AG04450 (cell line): ENCODE results near the gene KISS1. TPM values are rescaled to one million over a fixed set of nuclear protein-coding genes. Genes with fewer than 3 reads are reported as not detected.

ENCODE experiments used
- CTCF ChIA-PET: fragments of 300-600, 350-600 bp; formaldehyde crosslinking; extraction: SDS; loops from one replicate; lab custom pipeline; 2022; ENCODE audit warnings: antibody characterized with exemption, inconsistent platforms; lab: Charles Lee
- POLR2A ChIA-PET: fragments of 350-600 bp; formaldehyde crosslinking; extraction: SDS; loops from one replicate; lab custom pipeline; 2021; ENCODE audit warnings: antibody characterized with exemption, inconsistent platforms; lab: Yijun Ruan, JAX
- DNase-seq: peaks from one replicate; pipeline ENCODE4 v3.0.0-alpha.2; 2011; ENCODE audit warnings: low read depth, low spot score
- H3K27ac ChIP-seq: one replicate; pipeline ENCODE4 v1.5.1; 2012; ENCODE audit warnings: low read depth, low read length, control low read depth
- H3K27me3 ChIP-seq: one replicate; pipeline ENCODE4 v1.6.0; 2012; ENCODE audit warnings: low read length; ENCODE audit not compliant: control insufficient read depth, insufficient read depth
- H3K4me3 ChIP-seq: 2 replicates; pipeline ENCODE4 v1.5.1; 2011; ENCODE audit warnings: mild to moderate bottlenecking, low read depth, low read length, control low read depth
- H3K9me3 ChIP-seq: 2 replicates; pipeline ENCODE4 v1.5.1; 2012; ENCODE audit warnings: low read length; ENCODE audit not compliant: control insufficient read depth, insufficient read depth
- CTCF ChIP-seq: IDR thresholded peaks from 2 replicates; pipeline ENCODE4 v1.5.1; 2011; ENCODE audit warnings: low read depth, low read length, control low read depth, inconsistent platforms
- polyA plus RNA-seq: library from polyadenylated mRNA; depleted of rRNA; stranded (reverse); fragments of >200 nt; gene quantifications from 2 replicates; pipeline ENCODE4 v1.2.3, GENCODE V29; 2011

KISS1 gene
- polyA plus RNA-seq, 1 experiment = 3.4 TPM

DNA sequence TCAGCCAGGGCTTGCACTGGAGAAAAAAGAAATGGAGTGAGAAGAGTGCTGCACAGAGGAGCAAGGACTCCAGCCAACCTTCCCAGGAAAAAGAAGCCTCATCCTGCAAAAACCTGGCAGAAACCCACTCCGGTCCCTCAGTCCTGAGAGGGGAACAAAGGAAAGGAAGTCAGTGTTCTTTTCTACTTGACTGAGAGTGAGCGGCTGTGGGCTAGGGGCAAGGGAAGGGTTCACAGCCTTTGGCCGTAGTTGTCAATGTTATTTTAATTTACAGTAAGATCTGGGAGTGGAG lies 26.4 kb upstream of the KISS1 start:
- CTCF ChIA-PET = interaction anchor here (1.4 kb wide), 1 partner anchor 9 kb away, joined by 5 read pairs; the partner anchor contains the start of gene GOLT1A
- Histone ChIP-seq H3K4me3 (no peak overlapping the region), H3K27me3 (no peaks in the 10 kb centered on the region), H3K9me3 (no peaks in the 10 kb centered on the region; the same call in 1 of the 2 replicates), H3K27ac (no peak overlapping the region)
- POLR2A ChIA-PET = no interaction called here
- DNase-seq = no peak
- TF ChIP-seq CTCF = no peak

DNA sequence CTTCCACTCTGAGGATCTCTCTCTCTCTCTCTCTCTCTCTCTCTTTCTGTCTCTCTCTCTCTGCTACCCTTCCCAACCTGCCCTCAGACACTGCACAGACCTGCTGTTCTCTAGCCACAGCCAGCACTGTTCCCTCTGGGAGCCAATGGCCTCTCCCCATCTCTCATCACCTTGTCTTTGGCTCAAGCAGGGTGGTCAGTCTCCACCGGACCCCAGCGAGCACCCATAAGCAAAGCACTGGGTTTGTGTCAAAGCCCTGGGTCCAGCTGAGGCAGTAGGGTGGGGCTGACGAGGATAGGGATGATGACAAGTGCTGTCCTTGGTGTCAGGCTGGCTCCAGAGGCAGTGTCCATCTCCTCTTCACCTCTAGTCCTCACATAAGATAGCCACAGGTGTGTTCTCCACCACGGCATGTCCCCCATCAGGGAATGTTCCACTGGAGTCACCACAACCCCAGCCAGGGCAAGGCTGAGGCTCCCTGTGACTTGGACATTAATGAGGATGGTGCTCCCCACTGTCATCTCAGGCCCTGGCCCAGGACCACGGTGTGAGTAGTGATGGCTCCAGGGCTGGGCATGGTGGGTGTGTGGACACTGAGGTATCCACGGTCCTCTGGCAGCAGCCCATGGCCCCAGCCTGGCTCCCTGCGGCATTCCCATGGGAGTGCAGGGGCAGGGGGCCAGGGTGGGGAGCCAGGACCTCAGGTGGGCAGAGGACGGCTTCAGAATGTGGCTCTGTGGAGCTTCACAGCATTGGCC lies 25.9 kb upstream of the KISS1 start:
- Histone ChIP-seq H3K27me3 (no peaks in the 10 kb centered on the region), H3K27ac (no peak overlapping the region), H3K4me3 (no peak overlapping the region), H3K9me3 (no peaks in the 10 kb centered on the region; the same call in 1 of the 2 replicates)
- POLR2A ChIA-PET = no interaction called here
- no peak for TF ChIP-seq CTCF
- no peak for DNase-seq
- CTCF ChIA-PET = interaction anchor here (1.4 to 1.8 kb wide), 2 partner anchors 8 to 141 kb away, joined by 5 read pairs; partner anchors contain the start of gene GOLT1A

GRCh38 chr1:204221271-204221670 lies 25.0 kb upstream of the KISS1 start:
- CTCF ChIA-PET = interaction anchor here (1.8 kb wide), 1 partner anchor 142 kb away, joined by 5 read pairs; no protein-coding TSS in a partner anchor

DNA sequence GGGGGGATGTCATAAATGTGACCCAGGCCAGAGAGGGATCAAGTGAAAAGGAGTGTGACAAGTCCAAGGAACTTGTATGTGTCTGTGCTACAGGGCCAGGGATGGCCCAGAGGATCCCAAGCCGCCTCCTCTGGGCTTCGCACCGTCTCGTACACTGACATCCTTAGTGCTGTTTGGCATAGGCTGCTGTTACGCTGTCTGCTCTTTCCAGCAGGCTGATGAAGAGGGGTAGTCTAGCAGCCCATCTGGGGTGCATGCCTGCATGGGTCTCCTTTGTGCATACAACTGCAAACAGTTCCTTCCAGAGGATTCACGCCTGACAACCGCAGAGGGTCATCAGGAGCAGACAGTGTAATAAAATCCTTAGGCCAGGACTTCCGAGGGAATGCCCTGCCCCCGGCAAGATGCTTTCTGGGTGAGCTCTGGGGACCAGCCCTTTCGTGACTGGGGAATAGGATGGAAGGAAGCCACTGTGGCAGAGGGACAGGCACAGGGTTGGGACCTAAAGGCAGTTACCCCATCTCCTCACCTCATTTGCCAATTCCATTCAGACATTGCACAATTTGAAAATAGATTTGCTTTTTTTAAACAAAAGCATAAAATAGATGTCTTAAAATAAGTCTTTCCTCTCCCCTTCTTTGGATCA lies 23.8 kb upstream of the KISS1 start:
- Histone ChIP-seq H3K27me3 (no peaks in the 10 kb centered on the region), H3K4me3 (no peak overlapping the region), H3K27ac (no peak overlapping the region), H3K9me3 (no peaks in the 10 kb centered on the region)
- no peak for DNase-seq
- TF ChIP-seq CTCF = no peak
- CTCF ChIA-PET = interaction anchor here (0.9 to 7.7 kb wide), 4 partner anchors 14 to 143 kb away, joined by 4 to 195 read pairs (median 32); partner anchors contain the start of gene PLEKHA6
- POLR2A ChIA-PET = no interaction called here

More at GRCh38 chr1:204221271-204221670, 25.0 kb upstream of the KISS1 start:
- H3K27ac ChIP-seq = no peak overlapping the region
- POLR2A ChIA-PET = no interaction called here
- no peak for TF ChIP-seq CTCF
- DNase-seq = no peak
- no peaks in the 10 kb centered on the region; the same call in 1 of the 2 replicates for H3K9me3 ChIP-seq
- no peak overlapping the region for H3K4me3 ChIP-seq
- H3K27me3 ChIP-seq = no peaks in the 10 kb centered on the region
